Measurements from ENCODE around the gene PDE6A.

DNA sequence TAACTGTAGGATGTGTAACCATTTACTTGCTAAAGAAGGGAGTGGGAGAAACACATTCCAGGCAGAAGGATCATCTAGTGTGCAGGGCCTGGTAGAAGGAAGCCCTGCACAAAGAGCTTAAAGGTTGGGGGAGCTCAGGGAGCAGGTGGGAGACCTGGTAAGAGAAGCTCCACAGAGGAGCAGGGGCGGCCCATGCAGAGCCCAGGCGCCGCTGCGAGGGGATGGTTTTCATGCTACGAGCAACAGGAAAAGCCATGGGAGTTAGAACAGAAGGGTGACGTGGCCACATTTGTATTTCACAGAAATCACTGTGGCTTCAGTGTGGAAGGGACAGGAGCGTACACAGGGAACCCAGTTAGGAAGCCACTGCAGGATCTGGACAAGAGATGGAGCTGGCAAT lies 73.1 kb downstream of the PDE6A start:
- TF ChIP-seq, protein P1, sequence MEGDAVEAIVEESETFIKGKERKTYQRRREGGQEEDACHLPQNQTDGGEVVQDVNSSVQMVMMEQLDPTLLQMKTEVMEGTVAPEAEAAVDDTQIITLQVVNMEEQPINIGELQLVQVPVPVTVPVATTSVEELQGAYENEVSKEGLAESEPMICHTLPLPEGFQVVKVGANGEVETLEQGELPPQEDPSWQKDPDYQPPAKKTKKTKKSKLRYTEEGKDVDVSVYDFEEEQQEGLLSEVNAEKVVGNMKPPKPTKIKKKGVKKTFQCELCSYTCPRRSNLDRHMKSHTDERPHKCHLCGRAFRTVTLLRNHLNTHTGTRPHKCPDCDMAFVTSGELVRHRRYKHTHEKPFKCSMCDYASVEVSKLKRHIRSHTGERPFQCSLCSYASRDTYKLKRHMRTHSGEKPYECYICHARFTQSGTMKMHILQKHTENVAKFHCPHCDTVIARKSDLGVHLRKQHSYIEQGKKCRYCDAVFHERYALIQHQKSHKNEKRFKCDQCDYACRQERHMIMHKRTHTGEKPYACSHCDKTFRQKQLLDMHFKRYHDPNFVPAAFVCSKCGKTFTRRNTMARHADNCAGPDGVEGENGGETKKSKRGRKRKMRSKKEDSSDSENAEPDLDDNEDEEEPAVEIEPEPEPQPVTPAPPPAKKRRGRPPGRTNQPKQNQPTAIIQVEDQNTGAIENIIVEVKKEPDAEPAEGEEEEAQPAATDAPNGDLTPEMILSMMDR (IDR thresholded peaks at IDR 0.05): no peak
- no peak for TF ChIP-seq POLR2A (IDR thresholded peaks at IDR 0.05)

All from tibial nerve (tissue), 3 donors.